Smooth muscle cell (in vitro differentiated cells): ENCODE results near the gene ZNF665. TPM values are rescaled to one million over a fixed set of nuclear protein-coding genes. Genes with fewer than 3 reads are reported as not detected.
A peak's percentile ranks its signal among the peaks of the same experiment; 100 is the strongest.
"Not testable (repeated sequence)": the region's sequence is repeated elsewhere in the genome, so short reads cannot be mapped to it uniquely, and the experiment has no call there.

ENCODE experiments used
- DNase-seq: peaks from one replicate; lab custom pipeline; 2025; ENCODE audit not compliant: unreplicated experiment; lab: John Stamatoyannopoulos, UW
- H2AFZ ChIP-seq: fragments of 200-600 bp; sonication (generic); 2 replicates; pipeline ENCODE4 v1.6.0; 2016; ENCODE audit warnings: antibody characterized with exemption, low read depth, mild to moderate bottlenecking
- H3F3A ChIP-seq: fragments of 200-600 bp; sonication (generic); 2 replicates; pipeline ENCODE4 v1.6.0; 2017; ENCODE audit warnings: antibody characterized with exemption, low read depth
- H3K27ac ChIP-seq: fragments of 200-600 bp; sonication (generic); 2 replicates; pipeline ENCODE4 v1.5.1; 2016; ENCODE audit warnings: low read depth, mild to moderate bottlenecking
- H3K27me3 ChIP-seq: fragments of 200-600 bp; sonication (generic); 2 replicates; pipeline ENCODE4 v1.6.1; 2016; ENCODE audit warnings: low read depth, mild to moderate bottlenecking
- H3K36me3 ChIP-seq: fragments of 200-600 bp; sonication (generic); 2 replicates; pipeline ENCODE4 v1.5.1; 2016; ENCODE audit warnings: low read depth
- H3K4me1 ChIP-seq: fragments of 200-600 bp; sonication (generic); 2 replicates; pipeline ENCODE4 v1.5.1; 2016; ENCODE audit warnings: low read depth
- H3K4me2 ChIP-seq: fragments of 200-600 bp; sonication (generic); 2 replicates; pipeline ENCODE4 v1.6.0; 2016; ENCODE audit warnings: mild to moderate bottlenecking
- H3K4me3 ChIP-seq: fragments of 200-600 bp; sonication (generic); 2 replicates; pipeline ENCODE4 v1.5.1; 2016; ENCODE audit warnings: mild to moderate bottlenecking
- H3K79me2 ChIP-seq: fragments of 200-600 bp; sonication (generic); 2 replicates; pipeline ENCODE4 v1.6.0; 2016; ENCODE audit warnings: low read depth, mild to moderate bottlenecking
- H3K9ac ChIP-seq: fragments of 200-600 bp; sonication (generic); 2 replicates; pipeline ENCODE4 v1.6.0; 2016; ENCODE audit warnings: low read depth
- H3K9me3 ChIP-seq: fragments of 200-600 bp; sonication (generic); replicated peaks from 2 replicates; pipeline ENCODE4 v1.5.1; 2016; ENCODE audit warnings: low read depth
- H4K20me1 ChIP-seq: fragments of 200-600 bp; sonication (generic); 2 replicates; pipeline ENCODE4 v1.6.0; 2016; ENCODE audit warnings: low read depth
- CTCF ChIP-seq: fragments of 200-600 bp; sonication (generic); IDR thresholded peaks from 2 replicates; pipeline ENCODE4 v1.5.1; 2017; ENCODE audit warnings: borderline replicate concordance, mild to moderate bottlenecking, antibody characterized with exemption; ENCODE audit not compliant: insufficient read depth, poor library complexity, severe bottlenecking
- WGBS: methylation state at CpG from one replicate; pipeline ENCODE4 v1.1.7; 2016; ENCODE audit warnings: low lambda C conversion rate; 5-methylcytosine and 5-hydroxymethylcytosine counted together
- polyA plus RNA-seq: library from polyadenylated mRNA; unstranded; fragments of >200 nt; fragmentation: Nextera tagmentation; extraction: Ambion mirVana; gene quantifications from 2 replicates; pipeline ENCODE4 v1.2.1, GENCODE V29; 2016
- total RNA-seq: library from RNA; depleted of rRNA; stranded (reverse); fragments of >200 nt; gene quantifications from 2 replicates; pipeline ENCODE4 v1.2.3, GENCODE V29; 2014

The ZNF665 gene
- total and polyA plus RNA-seq, 2 experiments from 2014 or later: 2.8 to 6.0 TPM

GRCh38 chr19:53131085-53131590, 62.0 kb downstream of the ZNF665 start:
- DNase-seq: no peak
- Histone ChIP-seq H3K4me2 (peak overlapping the region; percentile 92), H3K27ac (no peak overlapping the region), H3K9ac (no peak overlapping the region), H3F3A (no peaks in the 10 kb centered on the region), H3K4me3 (peak overlapping the region; percentile 71), H3K27me3 (no peaks in the 10 kb centered on the region), H3K36me3 (no peaks in the 10 kb centered on the region), H4K20me1 (no peaks in the 10 kb centered on the region), H3K4me1 (peaks cover 12% of the 10 kb centered on the region), H3K79me2 (peaks cover 9% of the 10 kb centered on the region), H2AFZ (no peak overlapping the region), H3K9me3 (no peaks in the 10 kb centered on the region)
- WGBS: 84% methylated on average over 4 of the region's 4 CpGs
- no peak for TF ChIP-seq CTCF

GRCh38 chr19:53130506-53130905, 62.7 kb downstream of the ZNF665 start:
- peaks cover 9% of the 10 kb centered on the region for H3K79me2 ChIP-seq
- no peak overlapping the region for H2AFZ ChIP-seq
- TF ChIP-seq CTCF: no peak
- WGBS: 96% methylated on average over 7 of the region's 7 CpGs
- H4K20me1 ChIP-seq: no peaks in the 10 kb centered on the region
- H3K9ac ChIP-seq: no peak overlapping the region
- no peak overlapping the region for H3K4me3 ChIP-seq
- H3K27me3 ChIP-seq: no peaks in the 10 kb centered on the region
- no peak overlapping the region for H3K27ac ChIP-seq
- no peaks in the 10 kb centered on the region for H3K36me3 ChIP-seq
- H3K9me3 ChIP-seq: no peaks in the 10 kb centered on the region
- no peak for DNase-seq
- H3K4me1 ChIP-seq: peaks cover 12% of the 10 kb centered on the region
- no peak overlapping the region for H3K4me2 ChIP-seq
- H3F3A ChIP-seq: no peaks in the 10 kb centered on the region

GRCh38 chr19:53126733-53127526, 66.2 kb downstream of the ZNF665 start:
- H2AFZ ChIP-seq, H3K36me3 ChIP-seq, H3K9me3 ChIP-seq, H3K4me3 ChIP-seq, H3K27me3 ChIP-seq, H3K27ac ChIP-seq, H3K79me2 ChIP-seq, DNase-seq, H3K9ac ChIP-seq, H3K4me2 ChIP-seq, H4K20me1 ChIP-seq, H3F3A ChIP-seq: not testable (repeated sequence)
- peaks cover 10% of the 10 kb centered on the region for H3K4me1 ChIP-seq
- WGBS: 79% methylated on average over 8 of the region's 15 CpGs

GRCh38 chr19:53123400-53123799, 69.8 kb downstream of the ZNF665 start:
- Histone ChIP-seq H3K4me1 (no peaks in the 10 kb centered on the region), H3K27ac (no peak overlapping the region), H4K20me1 (no peaks in the 10 kb centered on the region), H3K36me3 (peaks cover 3% of the 10 kb centered on the region), H3K9ac (no peak overlapping the region), H3K4me2 (no peak overlapping the region), H3K9me3 (peaks cover 2% of the 10 kb centered on the region), H3K79me2 (no peaks in the 10 kb centered on the region), H3K27me3 (no peaks in the 10 kb centered on the region), H2AFZ (no peak overlapping the region), H3K4me3 (no peak overlapping the region), H3F3A (no peaks in the 10 kb centered on the region)
- no peak for DNase-seq
- TF ChIP-seq CTCF: no peak
- 97% methylated on average over 7 of the region's 7 CpGs for WGBS

Other genes with a start within 250 kb of the ZNF665 start
- gene ZNF816, start 230.5 kb downstream of the ZNF665 start, total RNA-seq: 9.2 and 17.9 TPM in 2 replicates
- 5.6 and 9.1 TPM in 2 replicates for gene ZNF816, start 230.5 kb downstream of the ZNF665 start, polyA plus RNA-seq
- gene ERVV-1, start 179.4 kb downstream of the ZNF665 start, total RNA-seq: 0.09 and 0.27 TPM in 2 replicates
- gene ERVV-1, start 179.4 kb downstream of the ZNF665 start, polyA plus RNA-seq: 0.21 TPM in 1 of 2 replicates, not detected in the other
- 0.09 TPM in 2 replicates for gene ERVV-2, start 148.6 kb downstream of the ZNF665 start, total RNA-seq
- gene ERVV-2, start 148.6 kb downstream of the ZNF665 start, polyA plus RNA-seq: not detected in 2 replicates
- gene ZNF160, start 89.9 kb downstream of the ZNF665 start, total RNA-seq: 36.0 and 37.8 TPM in 2 replicates
- 18.5 and 22.3 TPM in 2 replicates for gene ZNF160, start 89.9 kb downstream of the ZNF665 start, polyA plus RNA-seq
- 14.8 and 48.7 TPM in 2 replicates for gene ZNF415, start 60.4 kb downstream of the ZNF665 start, total RNA-seq
- gene ZNF415, start 60.4 kb downstream of the ZNF665 start, polyA plus RNA-seq: 6.7 and 12.4 TPM in 2 replicates
- gene ZNF347, start 34.3 kb downstream of the ZNF665 start, total RNA-seq: 9.9 and 17.8 TPM in 2 replicates
- gene ZNF347, start 34.3 kb downstream of the ZNF665 start, polyA plus RNA-seq: 4.5 and 4.7 TPM in 2 replicates
- gene ZNF677, start 61.5 kb upstream of the ZNF665 start, total RNA-seq: 43.0 and 62.4 TPM in 2 replicates
- 25.4 and 29.7 TPM in 2 replicates for gene ZNF677, start 61.5 kb upstream of the ZNF665 start, polyA plus RNA-seq
- gene VN1R2, start 64.9 kb upstream of the ZNF665 start, total RNA-seq: not detected in 2 replicates
- not detected in 2 replicates for gene VN1R2, start 64.9 kb upstream of the ZNF665 start, polyA plus RNA-seq
- gene VN1R4, start 74.4 kb upstream of the ZNF665 start, total RNA-seq: not detected in 2 replicates
- gene VN1R4, start 74.4 kb upstream of the ZNF665 start, polyA plus RNA-seq: not detected in 2 replicates
- gene ZNF845, start 140.4 kb upstream of the ZNF665 start, total RNA-seq: 9.5 and 11.2 TPM in 2 replicates
- gene ZNF845, start 140.4 kb upstream of the ZNF665 start, polyA plus RNA-seq: 2.0 and 3.1 TPM in 2 replicates
- 10.9 and 11.7 TPM in 2 replicates for gene ZNF525, start 172.3 kb upstream of the ZNF665 start, total RNA-seq
- 1.4 and 2.5 TPM in 2 replicates for gene ZNF525, start 172.3 kb upstream of the ZNF665 start, polyA plus RNA-seq
- gene ZNF765, start 201.8 kb upstream of the ZNF665 start, total RNA-seq: 7.7 and 15.0 TPM in 2 replicates
- gene ZNF765, start 201.8 kb upstream of the ZNF665 start, polyA plus RNA-seq: 3.8 and 4.3 TPM in 2 replicates
- 14.5 and 24.1 TPM in 2 replicates for gene ZNF761, start 238.6 kb upstream of the ZNF665 start, total RNA-seq
- gene ZNF761, start 238.6 kb upstream of the ZNF665 start, polyA plus RNA-seq: 10.4 and 11.0 TPM in 2 replicates